Upper lobe of left lung (tissue), 4 donors: Measurements from ENCODE around the gene CSNK1G2.

ENCODE experiments used
- CTCF ChIP-seq, 6 experiments: fragments of 450-650 bp in 4 of 6; fragments of 200-600 bp in 2 of 6; sonication (generic) in 2 of 6; IDR thresholded peaks; one replicate each; pipeline ENCODE4 v1.5.1; 2016 to 2019; ENCODE audit warnings: antibody characterized with exemption in 6 of 6
- POLR2A ChIP-seq, 4 donors: fragments of 450-650 bp; IDR thresholded peaks; one replicate each; pipeline ENCODE4 v1.5.1; 2016 to 2017; ENCODE audit warnings: antibody characterized with exemption in 4 of 4, mild to moderate bottlenecking in 2 of 4

GRCh38 chr19:1920644-1921043 lies 20.3 kb upstream of the CSNK1G2 start:
- TF ChIP-seq CTCF (IDR thresholded peaks at IDR 0.05): no peak
- TF ChIP-seq POLR2A (IDR thresholded peaks at IDR 0.05): no peak
